Neural crest cell (in vitro differentiated cells): Measurements from ENCODE around the gene LRCOL1. TPM values are rescaled to one million over a fixed set of nuclear protein-coding genes. Genes with fewer than 3 reads are reported as not detected.

Source experiments
- DNase-seq: peaks from one replicate; pipeline ENCODE4 v3.0.0; 2021; ENCODE audit warnings: low read depth, mixed read lengths, low spot score
- H3K27ac Mint-ChIP-seq: one replicate; pipeline ENCODE4 v1.8.0; 2021; ENCODE audit warnings: mild to moderate bottlenecking, mixed read lengths; ENCODE audit not compliant: unreplicated experiment
- H3K27me3 Mint-ChIP-seq: 2 replicates; pipeline ENCODE4 v1.8.0; 2021; ENCODE audit warnings: low read depth, mild to moderate bottlenecking, mixed read lengths
- H3K36me3 Mint-ChIP-seq: 2 replicates; pipeline ENCODE4 v1.8.0; 2021; ENCODE audit warnings: low read depth, mild to moderate bottlenecking, mixed read lengths
- H3K4me1 Mint-ChIP-seq: 2 replicates; pipeline ENCODE4 v1.8.0; 2021; ENCODE audit warnings: mixed read lengths
- H3K4me3 Mint-ChIP-seq: one replicate; pipeline ENCODE4 v1.8.0; 2021; ENCODE audit warnings: mild to moderate bottlenecking, mixed read lengths
- H3K9me3 Mint-ChIP-seq: 2 replicates; pipeline ENCODE4 v1.8.0; 2021; ENCODE audit warnings: mixed read lengths
- total RNA-seq: library from RNA; stranded (reverse); gene quantifications from 2 replicates; pipeline ENCODE4 v1.2.1, GENCODE V29; 2021
- TF ChIP-seq, protein P1 (sequence below): fragments of 200-600 bp; sonication (generic); conservative IDR thresholded peaks from 2 replicates; pipeline ENCODE4 v1.5.0; 2021; ENCODE audit warnings: antibody characterized with exemption, mild to moderate bottlenecking

The LRCOL1 gene
- total RNA-seq, 1 donor from 2014 or later, result 1.7 TPM

- H3K9me3 Mint-ChIP-seq, result no peaks in the 10 kb centered on the region
- TF ChIP-seq, protein P1, sequence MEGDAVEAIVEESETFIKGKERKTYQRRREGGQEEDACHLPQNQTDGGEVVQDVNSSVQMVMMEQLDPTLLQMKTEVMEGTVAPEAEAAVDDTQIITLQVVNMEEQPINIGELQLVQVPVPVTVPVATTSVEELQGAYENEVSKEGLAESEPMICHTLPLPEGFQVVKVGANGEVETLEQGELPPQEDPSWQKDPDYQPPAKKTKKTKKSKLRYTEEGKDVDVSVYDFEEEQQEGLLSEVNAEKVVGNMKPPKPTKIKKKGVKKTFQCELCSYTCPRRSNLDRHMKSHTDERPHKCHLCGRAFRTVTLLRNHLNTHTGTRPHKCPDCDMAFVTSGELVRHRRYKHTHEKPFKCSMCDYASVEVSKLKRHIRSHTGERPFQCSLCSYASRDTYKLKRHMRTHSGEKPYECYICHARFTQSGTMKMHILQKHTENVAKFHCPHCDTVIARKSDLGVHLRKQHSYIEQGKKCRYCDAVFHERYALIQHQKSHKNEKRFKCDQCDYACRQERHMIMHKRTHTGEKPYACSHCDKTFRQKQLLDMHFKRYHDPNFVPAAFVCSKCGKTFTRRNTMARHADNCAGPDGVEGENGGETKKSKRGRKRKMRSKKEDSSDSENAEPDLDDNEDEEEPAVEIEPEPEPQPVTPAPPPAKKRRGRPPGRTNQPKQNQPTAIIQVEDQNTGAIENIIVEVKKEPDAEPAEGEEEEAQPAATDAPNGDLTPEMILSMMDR, result no peak
- peaks cover 64% of the 10 kb centered on the region for H3K27me3 Mint-ChIP-seq
- H3K36me3 Mint-ChIP-seq, result peaks cover 5% of the 10 kb centered on the region
- H3K4me1 Mint-ChIP-seq, result peaks cover 23% of the 10 kb centered on the region
- DNase-seq, result no peak
- no peak within 1 kb of the TSS for H3K27ac Mint-ChIP-seq
- H3K4me3 Mint-ChIP-seq, result peak within 1 kb of the TSS; percentile 64
Observed at GRCh38 chr12:132618683-132619043, 8.3 kb upstream of the LRCOL1 start, which contains the start of gene P2RX2. Gene P2RX2, plus strand, starts transcription at chr12:132618776. Its CDS starts 41 bp downstream, at chr12:132618817.

DNA sequence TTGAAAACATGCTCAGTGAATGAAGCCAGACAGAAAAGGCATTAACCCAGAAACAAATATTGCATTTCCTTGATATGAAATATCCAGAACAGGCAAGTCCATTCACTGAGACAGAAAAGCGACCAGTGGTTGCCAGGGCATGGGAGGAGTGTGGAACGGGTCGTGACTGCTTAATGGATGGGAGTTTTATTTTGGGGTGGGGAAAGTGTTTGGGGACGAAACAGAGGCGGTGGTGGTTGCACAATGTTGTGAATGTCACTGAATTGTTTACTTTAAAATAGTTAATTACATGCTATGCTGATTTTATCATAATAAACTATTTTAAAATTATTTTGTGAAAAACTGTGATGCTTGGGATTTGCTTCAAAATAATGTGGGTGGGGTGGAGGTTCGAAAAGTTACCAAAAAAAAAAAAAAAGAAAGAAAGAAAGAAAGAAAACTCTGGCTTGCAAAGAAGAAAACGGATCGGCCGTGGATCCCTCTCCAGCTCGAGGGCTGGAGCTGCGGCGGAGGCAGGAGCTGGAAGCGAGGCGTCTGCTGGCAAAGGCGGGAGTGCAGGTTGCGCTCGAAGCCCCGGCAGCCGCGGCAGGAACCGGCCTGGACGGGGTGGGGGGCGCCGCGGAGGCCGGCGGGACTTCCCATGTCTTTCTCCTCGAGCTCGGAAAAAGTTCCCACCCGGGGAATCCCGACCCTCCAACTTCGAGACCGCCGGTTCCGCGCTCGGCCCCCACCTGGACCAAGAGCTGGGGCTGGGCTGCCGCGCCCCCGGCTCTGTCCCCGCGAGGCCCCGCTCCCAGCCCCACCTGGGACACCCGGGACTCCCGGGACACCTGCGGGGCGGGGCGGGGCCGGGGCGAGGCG is 7.7 kb upstream of the LRCOL1 start:
- TF ChIP-seq, protein P1, result no peak
- Mint-ChIP-seq H3K9me3 (no peaks in the 10 kb centered on the region), H3K4me3 (peak overlapping the region; percentile 64), H3K27ac (no peak overlapping the region), H3K4me1 (peaks cover 20% of the 10 kb centered on the region), H3K27me3 (peaks cover 63% of the 10 kb centered on the region), H3K36me3 (peaks cover 5% of the 10 kb centered on the region)
- DNase-seq, result no peak

- TF ChIP-seq, protein P1, result no peak
- peaks cover 5% of the 10 kb centered on the region for H3K36me3 Mint-ChIP-seq
- H3K27me3 Mint-ChIP-seq, result peaks cover 62% of the 10 kb centered on the region
- DNase-seq, result no peak
- no peak overlapping the region for H3K27ac Mint-ChIP-seq
- no peaks in the 10 kb centered on the region for H3K9me3 Mint-ChIP-seq
- peaks cover 12% of the 10 kb centered on the region for H3K4me1 Mint-ChIP-seq
- H3K4me3 Mint-ChIP-seq, result peak overlapping the region; percentile 64
Observed at GRCh38 chr12:132617135-132617701, 6.8 kb upstream of the LRCOL1 start.

DNA sequence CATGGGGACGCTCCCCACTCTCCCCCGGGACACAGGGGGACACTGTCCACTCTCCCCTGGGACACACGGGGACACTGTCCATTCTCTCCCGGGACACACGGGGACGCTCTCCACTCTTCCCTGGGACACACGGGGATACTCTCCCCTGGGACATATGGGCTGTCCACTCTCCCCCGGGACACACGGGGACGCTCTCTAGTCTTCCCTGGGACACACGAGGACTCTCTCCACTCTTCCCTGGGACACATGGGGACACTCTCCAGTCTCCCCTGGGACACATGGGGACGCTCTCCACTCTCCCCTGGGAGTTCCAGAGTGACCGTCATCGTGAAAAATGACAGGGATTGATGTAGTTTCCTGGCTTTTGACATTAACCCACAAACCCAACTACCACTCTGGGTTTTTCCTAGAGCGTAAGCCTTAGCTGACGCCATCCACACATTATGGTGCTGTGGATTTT is 5.2 kb upstream of the LRCOL1 start:
- Mint-ChIP-seq H3K4me3 (no peak overlapping the region), H3K27me3 (peaks cover 57% of the 10 kb centered on the region), H3K4me1 (peaks cover 14% of the 10 kb centered on the region), H3K27ac (no peak overlapping the region), H3K9me3 (no peaks in the 10 kb centered on the region), H3K36me3 (peaks cover 5% of the 10 kb centered on the region)
- TF ChIP-seq, protein P1, result no peak
- no peak for DNase-seq

DNA sequence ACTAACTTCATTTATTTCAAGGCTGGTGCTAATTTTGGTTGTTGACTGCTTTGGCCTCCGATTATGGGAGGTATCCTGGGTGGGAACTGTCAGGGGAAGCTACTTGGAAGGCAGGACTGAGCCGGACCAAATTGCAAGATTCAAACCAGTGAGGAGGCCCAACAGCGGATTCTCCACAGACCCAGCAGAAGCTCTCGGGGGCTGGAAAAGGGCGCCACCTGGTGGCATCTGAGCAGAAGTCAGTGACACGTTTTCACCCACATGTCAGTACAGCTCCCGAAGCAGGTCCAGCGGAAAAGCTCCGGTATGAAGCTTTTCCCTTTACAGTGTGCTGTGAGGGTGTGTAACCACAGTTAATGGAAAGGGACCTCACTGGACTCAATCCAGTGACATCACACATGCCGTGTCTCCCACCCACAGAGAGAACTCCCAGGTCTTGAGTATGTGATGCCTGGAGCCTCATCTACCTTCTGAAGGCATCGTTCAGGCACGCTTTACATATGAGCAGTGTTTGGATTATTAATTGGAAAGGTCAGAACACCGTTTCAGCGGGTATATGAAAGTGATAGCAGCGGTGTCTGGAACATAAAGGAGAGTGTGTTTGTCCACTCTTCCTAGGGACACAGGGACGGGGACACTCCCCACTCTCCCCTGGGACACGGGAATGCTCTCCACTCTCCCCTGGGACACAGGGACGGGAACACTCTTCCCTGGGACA is 4.6 kb upstream of the LRCOL1 start:
- peak overlapping the region; percentile 72 for H3K27ac Mint-ChIP-seq
- TF ChIP-seq, protein P1, result peak; percentile 90
- H3K4me3 Mint-ChIP-seq, result peak overlapping the region; percentile 65
- DNase-seq, result peak; percentile 86
- H3K27me3 Mint-ChIP-seq, result peaks cover 54% of the 10 kb centered on the region
- peaks cover 19% of the 10 kb centered on the region for H3K4me1 Mint-ChIP-seq
- H3K36me3 Mint-ChIP-seq, result peaks cover 5% of the 10 kb centered on the region
- H3K9me3 Mint-ChIP-seq, result no peaks in the 10 kb centered on the region
